Mesangial cell (primary cell): Measurements from ENCODE around the gene C1QBP. TPM values are rescaled to one million over a fixed set of nuclear protein-coding genes. Genes with fewer than 3 reads are reported as not detected.

Experiments used
- total RNA-seq: library from RNA; depleted of rRNA; stranded (reverse); fragments of >200 nt; gene quantifications from 2 replicates; pipeline ENCODE4 v1.2.3, GENCODE V29; 2015

C1QBP gene, protein sequence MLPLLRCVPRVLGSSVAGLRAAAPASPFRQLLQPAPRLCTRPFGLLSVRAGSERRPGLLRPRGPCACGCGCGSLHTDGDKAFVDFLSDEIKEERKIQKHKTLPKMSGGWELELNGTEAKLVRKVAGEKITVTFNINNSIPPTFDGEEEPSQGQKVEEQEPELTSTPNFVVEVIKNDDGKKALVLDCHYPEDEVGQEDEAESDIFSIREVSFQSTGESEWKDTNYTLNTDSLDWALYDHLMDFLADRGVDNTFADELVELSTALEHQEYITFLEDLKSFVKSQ
- total RNA-seq, result 113 and 271 TPM in 2 replicates

DNA sequence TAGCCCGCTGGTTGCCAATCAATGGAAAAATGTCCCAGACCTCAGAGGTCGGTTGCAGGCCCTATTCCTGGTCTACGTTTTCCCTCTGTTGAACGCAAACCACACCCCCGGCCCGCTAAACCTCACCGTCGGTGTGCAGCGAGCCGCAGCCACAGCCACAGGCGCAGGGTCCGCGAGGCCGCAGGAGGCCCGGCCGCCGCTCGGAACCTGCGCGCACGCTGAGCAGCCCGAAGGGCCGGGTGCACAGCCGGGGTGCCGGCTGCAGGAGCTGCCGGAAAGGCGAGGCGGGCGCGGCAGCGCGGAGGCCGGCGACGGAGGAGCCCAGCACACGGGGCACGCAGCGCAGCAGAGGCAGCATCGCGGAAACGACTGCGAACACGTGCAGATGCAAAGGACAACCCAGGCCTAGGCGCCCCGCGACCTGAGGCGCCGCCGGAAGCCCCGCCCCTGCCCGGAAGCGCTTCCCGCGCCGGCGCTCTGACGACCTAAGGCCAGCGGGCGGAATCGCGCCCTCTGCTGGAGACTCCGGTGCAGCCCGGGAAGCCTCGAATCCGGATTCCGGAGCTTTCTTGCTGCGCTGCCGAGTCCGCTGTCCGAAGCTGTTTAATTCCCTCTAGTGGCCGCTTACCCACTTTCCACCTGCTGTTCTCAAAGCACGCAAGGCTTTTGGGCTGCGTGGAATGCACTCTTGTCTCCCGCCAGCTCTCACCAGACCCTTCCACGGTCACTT lies at the start of gene C1QBP:
TSS of gene C1QBP (minus strand) at position 440 of the 730 bp plus-strand sequence. CDS start at position 358, 82 bp downstream.

DNA sequence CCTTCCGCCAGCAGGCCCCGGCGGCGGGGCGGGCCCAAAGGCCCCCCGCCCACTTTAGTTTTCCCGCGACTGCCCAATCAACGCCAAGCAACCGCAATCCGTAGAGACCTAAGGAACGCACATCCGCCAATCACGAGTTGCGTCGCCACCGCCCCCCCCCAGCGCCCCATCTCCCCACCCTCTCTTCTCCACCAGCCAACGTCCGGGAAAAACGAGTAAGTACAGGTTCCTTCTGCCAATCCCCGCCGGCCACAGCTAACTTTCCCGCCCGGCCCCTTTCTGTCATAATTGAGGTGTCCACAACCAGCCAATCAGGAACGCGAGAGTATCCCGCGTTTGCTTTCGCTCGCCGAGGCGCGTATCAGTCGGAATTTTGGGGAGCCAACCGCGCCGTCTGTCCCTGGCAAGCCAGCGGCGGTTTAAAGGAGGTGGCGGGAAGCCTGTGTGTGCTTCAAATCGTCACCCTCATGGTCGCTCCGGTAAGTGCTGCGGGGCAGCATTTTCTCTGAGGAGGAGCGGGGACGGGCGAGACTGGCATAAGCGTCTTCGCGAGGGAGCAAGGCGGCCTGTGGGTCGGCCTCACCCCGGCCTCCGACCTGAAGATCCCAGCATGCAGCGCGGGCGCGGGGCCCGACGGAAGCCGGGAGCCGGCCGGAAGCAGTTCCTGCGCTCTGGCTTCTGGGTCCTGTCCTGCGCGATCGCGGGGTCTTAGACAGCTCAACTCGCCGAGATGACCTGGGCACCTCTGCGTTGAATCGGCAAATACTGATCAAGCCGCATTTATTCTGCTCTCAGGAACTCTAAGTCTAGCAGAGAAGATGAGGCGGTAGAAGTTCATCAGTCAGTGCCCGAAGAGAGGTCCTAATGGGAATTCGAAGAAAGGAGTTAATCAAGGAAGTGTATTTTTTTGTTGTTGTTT lies 47.5 kb upstream of the C1QBP start, which contains the start of gene MIS12:
TSS of gene MIS12 (plus strand) at position 361 of the 919 bp plus-strand sequence. CDS start 2,297 bp downstream, outside the sequence.

DNA sequence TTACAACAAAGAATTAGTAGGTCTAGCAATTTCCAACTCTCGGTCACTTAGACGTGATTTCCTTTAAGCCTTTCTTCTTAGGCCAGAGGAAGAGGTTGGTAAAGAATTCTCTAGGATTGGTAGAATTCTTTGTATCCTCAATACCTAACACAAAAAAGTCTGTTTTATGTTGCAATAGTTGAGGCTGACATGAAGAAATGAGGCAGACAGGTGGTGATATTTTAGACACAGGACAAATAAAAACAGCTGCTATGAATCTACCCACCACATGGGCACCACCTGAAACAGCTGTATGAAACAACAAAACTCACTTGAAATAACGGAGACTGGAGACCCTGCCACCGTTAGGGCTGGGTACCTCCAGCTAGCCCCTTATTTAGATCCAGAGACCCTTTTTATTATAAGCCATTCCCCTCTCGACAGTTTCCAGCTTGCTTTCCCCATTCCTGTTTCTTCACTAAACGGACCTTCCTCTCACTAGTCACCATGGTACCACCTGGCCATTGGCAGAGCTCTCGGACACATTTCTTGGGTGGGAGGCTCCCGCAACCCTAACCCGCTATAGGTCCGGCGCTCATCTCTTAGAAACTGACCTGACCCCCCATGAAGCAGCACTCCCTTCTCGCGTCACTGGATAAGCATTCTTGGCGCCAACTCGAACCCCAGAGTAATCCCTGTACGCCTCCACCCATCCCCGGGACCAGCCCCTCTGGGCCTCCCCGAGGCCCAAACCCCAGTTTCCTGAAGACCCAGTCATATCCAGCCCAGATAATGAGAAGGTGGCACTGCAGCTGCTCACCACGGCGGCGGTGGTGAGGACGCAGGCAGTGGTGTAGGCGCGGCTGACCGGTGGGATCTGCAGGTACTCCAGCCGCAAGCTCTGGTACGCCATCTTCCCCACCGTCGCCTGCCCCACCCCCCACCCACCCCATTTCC lies 46.6 kb upstream of the C1QBP start, which contains the start of gene DERL2:
TSS of gene DERL2 (minus strand) at position 909 of the 936 bp plus-strand sequence. CDS start at position 892, 17 bp downstream.

DNA sequence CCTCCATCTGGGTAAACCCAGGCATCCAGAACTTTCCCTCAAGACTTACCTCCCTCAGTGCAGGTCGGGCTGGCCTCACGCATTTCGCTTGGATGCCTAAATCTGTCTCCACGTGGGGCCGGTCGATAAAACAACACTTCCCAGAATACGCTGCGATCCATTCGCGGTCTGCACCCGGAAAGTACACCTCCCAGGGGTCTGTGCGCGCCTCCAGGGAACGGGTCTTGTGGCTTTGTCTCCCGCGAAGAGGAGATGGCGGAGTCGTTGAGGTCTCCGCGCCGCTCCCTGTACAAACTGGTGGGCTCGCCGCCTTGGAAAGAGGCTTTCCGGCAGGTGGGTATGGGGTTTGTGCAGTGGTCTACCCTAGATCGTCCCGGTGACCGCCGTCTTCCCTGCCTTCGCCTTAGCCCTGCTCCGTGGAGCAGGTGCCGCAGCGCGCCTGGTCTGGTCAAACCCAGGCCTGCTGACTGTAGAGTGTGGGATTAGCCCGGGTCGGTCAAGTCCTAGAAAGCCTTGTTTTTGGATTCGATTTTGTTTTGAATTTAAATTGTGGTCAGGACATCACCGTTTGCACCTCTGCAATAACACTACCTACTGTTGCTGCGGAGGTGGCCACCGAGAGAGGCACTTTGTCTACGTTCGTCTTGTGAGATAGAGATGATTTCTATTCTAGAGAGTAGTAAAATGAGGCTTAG lies 18.8 kb downstream of the C1QBP start, which contains the start of gene RPAIN:
TSS of gene RPAIN (plus strand) at position 224 of the 695 bp plus-strand sequence. CDS start at position 253, 29 bp downstream.

DNA sequence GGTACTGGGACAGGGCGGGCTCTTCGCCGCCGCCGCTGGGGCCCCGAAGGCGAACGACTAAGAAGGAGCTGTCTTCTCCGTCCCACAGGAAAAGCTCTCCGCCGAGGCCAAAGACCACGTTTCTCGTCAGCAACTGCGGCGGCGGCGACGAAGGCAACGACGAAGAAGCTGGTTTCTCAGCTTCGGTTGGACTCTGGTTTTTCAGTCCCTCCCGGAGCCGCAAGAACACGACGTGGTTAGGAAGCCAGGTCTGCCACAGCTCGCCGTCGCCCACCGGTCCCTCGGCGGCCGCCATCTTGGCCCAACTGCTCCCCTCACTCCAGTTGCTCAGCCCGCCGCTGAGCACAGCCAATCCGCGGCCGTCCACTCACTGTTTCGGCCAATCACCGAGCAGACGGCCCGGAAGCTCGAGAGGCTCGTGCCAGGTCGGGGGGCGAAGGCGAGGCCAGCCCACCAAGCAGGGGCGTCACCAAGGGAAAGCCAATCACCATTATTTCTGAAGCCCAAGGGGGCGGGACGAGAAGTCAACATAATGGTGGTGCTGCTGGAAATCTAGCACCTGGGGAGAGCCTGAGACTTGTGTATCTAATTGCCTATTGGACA lies 19.5 kb downstream of the C1QBP start, which contains the start of gene NUP88:
TSS of gene NUP88 (minus strand) at position 307 of the 603 bp plus-strand sequence. CDS start at position 295, 12 bp downstream.

Other genes with a start within 250 kb of the C1QBP start
- gene ZNF594, start 247.3 kb downstream of the C1QBP start, total RNA-seq, result 4.1 and 5.2 TPM in 2 replicates
- not detected in 2 replicates for gene SCIMP, start 204.3 kb downstream of the C1QBP start, total RNA-seq
- 20.2 and 23.8 TPM in 2 replicates for gene RABEP1, start 156.9 kb downstream of the C1QBP start, total RNA-seq
- gene NUP88, start 19.5 kb downstream of the C1QBP start, total RNA-seq, result 52.9 and 90.3 TPM in 2 replicates
- 19.6 and 24.3 TPM in 2 replicates for gene RPAIN, start 19.0 kb downstream of the C1QBP start, total RNA-seq
- 12.7 and 13.2 TPM in 2 replicates for gene DHX33, start 29.8 kb upstream of the C1QBP start, total RNA-seq
- gene DERL2, start 47.0 kb upstream of the C1QBP start, total RNA-seq, result 16.6 and 34.4 TPM in 2 replicates
- 11.0 and 15.6 TPM in 2 replicates for gene MIS12, start 47.4 kb upstream of the C1QBP start, total RNA-seq
- 11.9 and 47.3 TPM in 2 replicates for gene NLRP1, start 145.4 kb upstream of the C1QBP start, total RNA-seq